Colonic mucosa (tissue), 4 donors: ENCODE results near the gene RGS16. TPM values are rescaled to one million over a fixed set of nuclear protein-coding genes. Genes with fewer than 3 reads are reported as not detected.

ENCODE experiments used
- DNase-seq: peaks from one replicate; pipeline ENCODE4 v3.0.0-alpha.2; 2020
- H3K27ac ChIP-seq: fragments of 200-600 bp; one replicate; pipeline ENCODE4 v1.8.0; 2021
- H3K27me3 ChIP-seq: fragments of 200-600 bp; one replicate; pipeline ENCODE4 v1.8.0; 2021
- H3K36me3 ChIP-seq: fragments of 200-600 bp; one replicate; pipeline ENCODE4 v1.8.0; 2021
- H3K4me1 ChIP-seq: fragments of 200-600 bp; one replicate; pipeline ENCODE4 v1.8.0; 2021; ENCODE audit warnings: mild to moderate bottlenecking
- H3K4me3 ChIP-seq: fragments of 200-600 bp; one replicate; pipeline ENCODE4 v1.8.0; 2021
- H3K9ac ChIP-seq, 2 donors: one replicate each; pipeline ENCODE4 v1.7.0; 2013; ENCODE audit warnings: control low read depth in 2 of 2, low read depth in 2 of 2, low read length in 2 of 2
- H3K9me3 ChIP-seq: fragments of 200-600 bp; one replicate; pipeline ENCODE4 v1.8.0; 2021
- CTCF ChIP-seq: fragments of 200-600 bp; IDR thresholded peaks from one replicate; pipeline ENCODE4 v1.8.0; 2022; ENCODE audit warnings: antibody characterized with exemption, mild to moderate bottlenecking
- intact Hi-C: fragments of 100-400 bp; cut with DNase I; formaldehyde crosslinking; loops from one replicate; pipeline ENCODE4 v1.14.1; 2022
- total RNA-seq, 2 donors: library from RNA; stranded (reverse); fragmentation: NEBNext Ultra II Directional in 1 of 2; extraction: Animal tissue kit (Norgen Biotek cat#: 25700) in 1 of 2; gene quantifications; one replicate each; pipeline ENCODE4 v1.2.1, GENCODE V29; 2021
- donor health status: healthy.
- donor health status: DM: no; HTN: no; CAD: no.
- donor health status: DM: no; HTN: no; CAD: no.

The RGS16 gene
- total RNA-seq, 2 donors from 2014 or later: 0.77 to 1.6 TPM

- intact Hi-C loops: no loop called here
- Histone ChIP-seq H3K4me1 (no peaks in the 10 kb centered on the region), H3K36me3 (no peaks in the 10 kb centered on the region), H3K9me3 (no peaks in the 10 kb centered on the region), H3K27ac (no peak overlapping the region), H3K27me3 (no peaks in the 10 kb centered on the region), H3K9ac (no peak overlapping the region), H3K4me3 (no peak overlapping the region)
- TF ChIP-seq CTCF: no peak
- DNase-seq: no peak
Observed at GRCh38 chr1:182629080-182629479, 24.9 kb upstream of the RGS16 start.

- H3K9me3 ChIP-seq: no peaks in the 10 kb centered on the region
- H3K4me3 ChIP-seq: no peak overlapping the region
- H3K4me1 ChIP-seq: no peaks in the 10 kb centered on the region
- no peak for DNase-seq
- intact Hi-C loops: no loop called here
- H3K36me3 ChIP-seq: no peaks in the 10 kb centered on the region
- H3K27me3 ChIP-seq: no peaks in the 10 kb centered on the region
- H3K27ac ChIP-seq: no peak overlapping the region
- TF ChIP-seq CTCF: no peak
- H3K9ac ChIP-seq: no peak overlapping the region
Observed at GRCh38 chr1:182628657-182629056, 24.5 kb upstream of the RGS16 start.

- intact Hi-C loops: no loop called here
- no peaks in the 10 kb centered on the region for H3K27me3 ChIP-seq
- H3K27ac ChIP-seq: no peak overlapping the region
- no peaks in the 10 kb centered on the region for H3K36me3 ChIP-seq
- H3K4me3 ChIP-seq: no peak overlapping the region
- H3K9ac ChIP-seq: no peak overlapping the region
- DNase-seq: no peak
- no peaks in the 10 kb centered on the region for H3K9me3 ChIP-seq
- H3K4me1 ChIP-seq: no peaks in the 10 kb centered on the region
- TF ChIP-seq CTCF: no peak
Observed at GRCh38 chr1:182627622-182628021, 23.4 kb upstream of the RGS16 start.

- H3K36me3 ChIP-seq: no peaks in the 10 kb centered on the region
- intact Hi-C loops: no loop called here
- no peak for TF ChIP-seq CTCF
- no peaks in the 10 kb centered on the region for H3K9me3 ChIP-seq
- no peaks in the 10 kb centered on the region for H3K27me3 ChIP-seq
- no peak overlapping the region for H3K27ac ChIP-seq
- DNase-seq: no peak
- no peak overlapping the region for H3K9ac ChIP-seq
- no peaks in the 10 kb centered on the region for H3K4me1 ChIP-seq
- H3K4me3 ChIP-seq: no peak overlapping the region
Observed at GRCh38 chr1:182626527-182626926, 22.3 kb upstream of the RGS16 start.

GRCh38 chr1:182625719-182626504 lies 21.7 kb upstream of the RGS16 start:
- H3K4me1 ChIP-seq: no peaks in the 10 kb centered on the region
- TF ChIP-seq CTCF: no peak
- no peak overlapping the region for H3K9ac ChIP-seq
- no peaks in the 10 kb centered on the region for H3K9me3 ChIP-seq
- no peak for DNase-seq
- no peaks in the 10 kb centered on the region for H3K27me3 ChIP-seq
- no peaks in the 10 kb centered on the region for H3K36me3 ChIP-seq
- H3K27ac ChIP-seq: no peak overlapping the region
- H3K4me3 ChIP-seq: no peak overlapping the region
- intact Hi-C loops: no loop called here
